GM12878 (cell line): ENCODE measurements around the gene PPAT. TPM values are rescaled to one million over a fixed set of nuclear protein-coding genes. Genes with fewer than 3 reads are reported as not detected.

Experiments used
- BCLAF1 ChIP-seq: fragments of 450-650 bp; IDR thresholded peaks from 2 replicates; pipeline ENCODE4 v1.6.1; 2017; ENCODE audit warnings: antibody characterized with exemption, mild to moderate bottlenecking, moderate library complexity
- HCFC1 ChIP-seq: fragments of 150-350 bp; IDR thresholded peaks from 2 replicates; pipeline ENCODE4 v1.6.1; 2014; ENCODE audit warnings: low read length
- POLR2A ChIP-seq: IDR thresholded peaks from 2 replicates; pipeline ENCODE4 v1.6.1; 2011; ENCODE audit warnings: low read depth, mild to moderate bottlenecking, low read length
- POLR2AphosphoS5 ChIP-seq: IDR thresholded peaks from 2 replicates; pipeline ENCODE4 v1.6.1; 2011; ENCODE audit warnings: mild to moderate bottlenecking, low read length, inconsistent platforms
- YY1 ChIP-seq: IDR thresholded peaks from 2 replicates; pipeline ENCODE4 v1.6.1; 2011; ENCODE audit warnings: low read depth, mild to moderate bottlenecking, low read length
- ZBTB11 ChIP-seq: fragments of 450-650 bp; formaldehyde crosslinking; IDR thresholded peaks from 2 replicates; pipeline ENCODE4 v1.5.0; 2022; ENCODE audit warnings: mild to moderate bottlenecking, missing genetic modification characterization
- polyA plus RNA-seq, 11 experiments: library from polyadenylated mRNA; depleted of rRNA in 4 of 11; unstranded in 6 of 11; stranded (reverse) in 5 of 11; fragments of >200 nt; fragmentation: Nextera tagmentation in 4 of 11; fragmentation: Illumina TruSeq in 1 of 11; extraction: Ambion mirVana in 4 of 11; extraction: Trizol in 1 of 11; gene quantifications; 1 replicate in 1 of 11; 2 replicates in 10 of 11; pipeline versions ENCODE4 v1.2.1 to v1.2.3, GENCODE V29; 2011 to 2016; ENCODE audit warnings: inconsistent platforms in 2 of 11, missing spikeins in 2 of 11, low read depth in 1 of 11
- total RNA-seq, 4 experiments: library from RNA; depleted of rRNA in 3 of 4; stranded (reverse); fragments of >200 nt in 3 of 4; fragmentation: Illumina TruSeq in 1 of 4; extraction: Trizol in 1 of 4; gene quantifications; 2 replicates each; pipeline versions ENCODE4 v1.2.1 to v1.2.3, GENCODE V29; 2013 to 2021
- TF ChIP-seq, protein P1 (sequence below): IDR thresholded peaks from 2 replicates; pipeline ENCODE4 v1.6.1; 2012; ENCODE audit warnings: low read length, inconsistent platforms

PPAT gene
- total and polyA plus RNA-seq, 10 of the 15 experiments (the other 5 are each of a cell fraction or from before 2014, with no cell fraction given), result 24.9 to 50.7 (median 38.0) TPM

GRCh38 chr4:56372774-56373173, 62.6 kb downstream of the PPAT start (continued):
- TF ChIP-seq, protein P1, sequence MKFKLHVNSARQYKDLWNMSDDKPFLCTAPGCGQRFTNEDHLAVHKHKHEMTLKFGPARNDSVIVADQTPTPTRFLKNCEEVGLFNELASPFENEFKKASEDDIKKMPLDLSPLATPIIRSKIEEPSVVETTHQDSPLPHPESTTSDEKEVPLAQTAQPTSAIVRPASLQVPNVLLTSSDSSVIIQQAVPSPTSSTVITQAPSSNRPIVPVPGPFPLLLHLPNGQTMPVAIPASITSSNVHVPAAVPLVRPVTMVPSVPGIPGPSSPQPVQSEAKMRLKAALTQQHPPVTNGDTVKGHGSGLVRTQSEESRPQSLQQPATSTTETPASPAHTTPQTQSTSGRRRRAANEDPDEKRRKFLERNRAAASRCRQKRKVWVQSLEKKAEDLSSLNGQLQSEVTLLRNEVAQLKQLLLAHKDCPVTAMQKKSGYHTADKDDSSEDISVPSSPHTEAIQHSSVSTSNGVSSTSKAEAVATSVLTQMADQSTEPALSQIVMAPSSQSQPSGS, result no peak
- TF ChIP-seq POLR2A (no peak), POLR2AphosphoS5 (no peak), ZBTB11 (no peak), YY1 (no peak), HCFC1 (no peak), BCLAF1 (no peak)
